Spleen (tissue), 7 donors: ENCODE results near the gene PCDHGC5.

ENCODE experiments used
- POLR2AphosphoS5 ChIP-seq, 3 donors: sonication (generic); formaldehyde crosslinking; IDR thresholded peaks; one replicate each; pipeline ENCODE4 v1.5.1; 2017; ENCODE audit warnings: antibody characterized with exemption in 3 of 3
- TF ChIP-seq, protein P1 (sequence below), 11 experiments: fragments of 200-600 bp in 7 of 11; fragments of 450-650 bp in 4 of 11; sonication (generic) in 4 of 11; IDR thresholded peaks in 8 of 11; conservative IDR thresholded peaks in 3 of 11; 1 replicate in 7 of 11; 2 replicates in 4 of 11; pipeline versions ENCODE4 v1.4.0 to v1.8.0; 2016 to 2021; ENCODE audit warnings: antibody characterized with exemption in 11 of 11, inconsistent platforms in 4 of 11, mild to moderate bottlenecking in 1 of 11
- donor health status: DM: no; HTN: no; CAD: no; lungs with moderate emphysema.
- donor health status: DM: no; HTN: no; CAD: no.
- donor health status: DM: no; HTN: no; CAD: no.

DNA sequence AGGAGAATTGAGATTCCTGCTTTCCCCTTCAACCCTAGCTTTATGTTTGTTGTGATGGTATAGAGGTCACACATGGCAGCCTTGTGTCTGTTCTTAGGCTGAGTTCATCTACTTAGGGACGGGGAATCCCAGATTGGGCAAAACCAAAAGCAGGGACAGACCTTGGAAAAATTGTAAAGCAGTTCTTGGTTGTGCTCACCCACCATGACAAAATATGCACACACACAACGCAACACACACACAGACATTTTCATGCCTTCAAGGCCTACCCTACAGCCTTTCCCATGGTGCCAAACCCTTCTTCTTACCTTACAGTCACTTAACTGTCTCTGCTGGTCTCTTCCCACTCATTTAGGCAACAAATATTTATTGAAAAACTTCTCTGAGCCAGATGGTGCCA lies 14.8 kb downstream of the PCDHGC5 start:
- TF ChIP-seq, protein P1, sequence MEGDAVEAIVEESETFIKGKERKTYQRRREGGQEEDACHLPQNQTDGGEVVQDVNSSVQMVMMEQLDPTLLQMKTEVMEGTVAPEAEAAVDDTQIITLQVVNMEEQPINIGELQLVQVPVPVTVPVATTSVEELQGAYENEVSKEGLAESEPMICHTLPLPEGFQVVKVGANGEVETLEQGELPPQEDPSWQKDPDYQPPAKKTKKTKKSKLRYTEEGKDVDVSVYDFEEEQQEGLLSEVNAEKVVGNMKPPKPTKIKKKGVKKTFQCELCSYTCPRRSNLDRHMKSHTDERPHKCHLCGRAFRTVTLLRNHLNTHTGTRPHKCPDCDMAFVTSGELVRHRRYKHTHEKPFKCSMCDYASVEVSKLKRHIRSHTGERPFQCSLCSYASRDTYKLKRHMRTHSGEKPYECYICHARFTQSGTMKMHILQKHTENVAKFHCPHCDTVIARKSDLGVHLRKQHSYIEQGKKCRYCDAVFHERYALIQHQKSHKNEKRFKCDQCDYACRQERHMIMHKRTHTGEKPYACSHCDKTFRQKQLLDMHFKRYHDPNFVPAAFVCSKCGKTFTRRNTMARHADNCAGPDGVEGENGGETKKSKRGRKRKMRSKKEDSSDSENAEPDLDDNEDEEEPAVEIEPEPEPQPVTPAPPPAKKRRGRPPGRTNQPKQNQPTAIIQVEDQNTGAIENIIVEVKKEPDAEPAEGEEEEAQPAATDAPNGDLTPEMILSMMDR (IDR thresholded peaks at IDR 0.05 in 8 of 11, conservative IDR thresholded peaks at IDR 0.05 in 3 of 11), result no peak
- no peak for TF ChIP-seq POLR2AphosphoS5 (IDR thresholded peaks at IDR 0.05)
